A673 (cell line): Measurements from ENCODE around the gene SENP7.

Experiments
- EZH2 ChIP-seq: fragments of 200-600 bp; sonication (generic); IDR thresholded peaks from 2 replicates; pipeline ENCODE4 v1.6.1; 2017; ENCODE audit warnings: borderline replicate concordance, low read depth, mild to moderate bottlenecking, mixed read lengths, antibody characterized with exemption, low read length; ENCODE audit not compliant: poor library complexity, severe bottlenecking
- TF ChIP-seq, protein P1 (sequence below): fragments of 300-800, 200-600 bp; sonication (generic); conservative IDR thresholded peaks from 2 replicates; pipeline ENCODE4 v1.5.1; 2017; ENCODE audit warnings: low read depth, mild to moderate bottlenecking, antibody characterized with exemption, low read length, moderate library complexity, mixed read lengths

DNA sequence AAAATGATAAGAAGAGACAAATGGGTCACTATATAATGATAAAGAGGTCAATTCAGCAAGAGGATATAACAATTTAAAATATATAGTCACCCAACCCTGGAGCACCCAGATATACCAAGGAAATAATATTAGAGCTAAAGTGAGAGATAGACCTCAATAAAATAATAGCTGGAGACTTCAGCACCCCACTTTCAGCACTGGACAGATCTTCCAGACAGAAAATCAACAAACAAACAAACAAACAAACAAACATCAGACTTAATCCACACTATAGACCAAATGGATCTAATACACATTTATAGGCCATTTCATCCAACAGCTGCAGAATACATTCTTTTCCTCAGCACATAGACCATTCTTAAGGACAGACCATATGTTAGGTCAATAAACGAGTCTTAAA, 79.4 kb downstream of the SENP7 start:
- TF ChIP-seq, protein P1, sequence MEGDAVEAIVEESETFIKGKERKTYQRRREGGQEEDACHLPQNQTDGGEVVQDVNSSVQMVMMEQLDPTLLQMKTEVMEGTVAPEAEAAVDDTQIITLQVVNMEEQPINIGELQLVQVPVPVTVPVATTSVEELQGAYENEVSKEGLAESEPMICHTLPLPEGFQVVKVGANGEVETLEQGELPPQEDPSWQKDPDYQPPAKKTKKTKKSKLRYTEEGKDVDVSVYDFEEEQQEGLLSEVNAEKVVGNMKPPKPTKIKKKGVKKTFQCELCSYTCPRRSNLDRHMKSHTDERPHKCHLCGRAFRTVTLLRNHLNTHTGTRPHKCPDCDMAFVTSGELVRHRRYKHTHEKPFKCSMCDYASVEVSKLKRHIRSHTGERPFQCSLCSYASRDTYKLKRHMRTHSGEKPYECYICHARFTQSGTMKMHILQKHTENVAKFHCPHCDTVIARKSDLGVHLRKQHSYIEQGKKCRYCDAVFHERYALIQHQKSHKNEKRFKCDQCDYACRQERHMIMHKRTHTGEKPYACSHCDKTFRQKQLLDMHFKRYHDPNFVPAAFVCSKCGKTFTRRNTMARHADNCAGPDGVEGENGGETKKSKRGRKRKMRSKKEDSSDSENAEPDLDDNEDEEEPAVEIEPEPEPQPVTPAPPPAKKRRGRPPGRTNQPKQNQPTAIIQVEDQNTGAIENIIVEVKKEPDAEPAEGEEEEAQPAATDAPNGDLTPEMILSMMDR = no peak
- TF ChIP-seq EZH2 = no peak
